ENCODE measurements around the gene NWD2. TPM values are rescaled to one million over a fixed set of nuclear protein-coding genes. Genes with fewer than 3 reads are reported as not detected.

Gene NWD2
- total and polyA plus RNA-seq, 3 donors from 2014 or later = 0.12 to 0.63 (median 0.50) TPM

DNA sequence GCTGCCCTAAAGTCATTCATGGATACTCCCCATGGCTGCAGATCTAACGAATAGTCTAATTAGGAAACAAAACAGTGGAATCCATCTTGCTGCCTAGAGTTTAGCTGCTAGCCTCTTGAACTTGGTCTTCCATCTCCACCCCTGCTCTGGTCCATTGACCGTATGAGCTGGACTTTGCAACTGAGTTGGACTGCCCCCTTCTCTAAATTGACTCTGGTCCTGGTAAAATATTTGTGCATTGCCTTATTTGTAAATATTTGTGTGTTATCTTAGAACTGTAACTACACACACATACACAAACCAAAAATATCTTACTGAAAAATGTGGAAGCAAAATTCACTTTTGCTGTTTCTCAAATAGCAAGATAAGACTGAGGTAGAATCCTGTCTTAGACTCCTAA is 181.3 kb downstream of the NWD2 start:
- 83% methylated on average over 2 of the region's 2 CpGs for WGBS, 2 donors

DNA sequence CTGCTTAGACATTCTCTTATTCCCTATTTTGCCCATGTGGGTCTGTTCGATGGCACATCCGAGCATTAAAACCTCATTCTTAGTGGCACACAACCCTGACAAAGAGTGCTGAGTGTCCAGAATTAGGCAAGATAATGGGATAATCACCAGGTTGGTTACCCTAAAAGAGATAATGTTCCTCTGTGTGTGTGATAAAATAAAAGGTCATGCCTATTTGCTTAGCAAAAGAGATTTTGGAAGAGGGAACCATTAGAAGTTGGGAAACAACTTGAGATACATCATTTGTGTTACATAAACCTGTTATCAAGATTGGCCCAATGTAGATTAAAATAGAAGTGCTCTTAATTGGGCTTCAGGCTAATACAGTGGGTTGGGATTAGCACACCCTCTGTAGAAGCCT is 182.7 kb downstream of the NWD2 start:
- no peak overlapping the region for H3K4me3 ChIP-seq
- no peak overlapping the region for H3K27ac ChIP-seq
- no peak for DNase-seq
- H3K9me3 ChIP-seq = no peaks in the 10 kb centered on the region
- H3K36me3 ChIP-seq (ENCODE audit: low read depth, missing control alignments) = no peaks in the 10 kb centered on the region
- no peaks in the 10 kb centered on the region for H3K4me1 ChIP-seq
- intact Hi-C loops (cut with DNase I; ENCODE audit: low total_unique reads) = no loop called here
- no peaks in the 10 kb centered on the region for H3K27me3 ChIP-seq
- TF ChIP-seq, protein P1, sequence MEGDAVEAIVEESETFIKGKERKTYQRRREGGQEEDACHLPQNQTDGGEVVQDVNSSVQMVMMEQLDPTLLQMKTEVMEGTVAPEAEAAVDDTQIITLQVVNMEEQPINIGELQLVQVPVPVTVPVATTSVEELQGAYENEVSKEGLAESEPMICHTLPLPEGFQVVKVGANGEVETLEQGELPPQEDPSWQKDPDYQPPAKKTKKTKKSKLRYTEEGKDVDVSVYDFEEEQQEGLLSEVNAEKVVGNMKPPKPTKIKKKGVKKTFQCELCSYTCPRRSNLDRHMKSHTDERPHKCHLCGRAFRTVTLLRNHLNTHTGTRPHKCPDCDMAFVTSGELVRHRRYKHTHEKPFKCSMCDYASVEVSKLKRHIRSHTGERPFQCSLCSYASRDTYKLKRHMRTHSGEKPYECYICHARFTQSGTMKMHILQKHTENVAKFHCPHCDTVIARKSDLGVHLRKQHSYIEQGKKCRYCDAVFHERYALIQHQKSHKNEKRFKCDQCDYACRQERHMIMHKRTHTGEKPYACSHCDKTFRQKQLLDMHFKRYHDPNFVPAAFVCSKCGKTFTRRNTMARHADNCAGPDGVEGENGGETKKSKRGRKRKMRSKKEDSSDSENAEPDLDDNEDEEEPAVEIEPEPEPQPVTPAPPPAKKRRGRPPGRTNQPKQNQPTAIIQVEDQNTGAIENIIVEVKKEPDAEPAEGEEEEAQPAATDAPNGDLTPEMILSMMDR (IDR thresholded peaks at IDR 0.05) = no peak
- TF ChIP-seq POLR2A (IDR thresholded peaks at IDR 0.05) = no peak
- WGBS, 2 donors = 98 to 100% methylated on average over 2 of the region's 2 CpGs

More for the DNA sequence above, 181.3 kb downstream of the NWD2 start:
- intact Hi-C loops (cut with DNase I; ENCODE audit: low total_unique reads) = no loop called here
- Histone ChIP-seq H3K36me3 (ENCODE audit: low read depth, missing control alignments) (no peaks in the 10 kb centered on the region), H3K27me3 (no peaks in the 10 kb centered on the region), H3K27ac (no peak overlapping the region), H3K4me1 (no peaks in the 10 kb centered on the region), H3K9me3 (no peaks in the 10 kb centered on the region), H3K4me3 (no peak overlapping the region)
- no peak for DNase-seq
- no peak for TF ChIP-seq POLR2A (IDR thresholded peaks at IDR 0.05)
- TF ChIP-seq, protein P1 (IDR thresholded peaks at IDR 0.05) = no peak

DNA sequence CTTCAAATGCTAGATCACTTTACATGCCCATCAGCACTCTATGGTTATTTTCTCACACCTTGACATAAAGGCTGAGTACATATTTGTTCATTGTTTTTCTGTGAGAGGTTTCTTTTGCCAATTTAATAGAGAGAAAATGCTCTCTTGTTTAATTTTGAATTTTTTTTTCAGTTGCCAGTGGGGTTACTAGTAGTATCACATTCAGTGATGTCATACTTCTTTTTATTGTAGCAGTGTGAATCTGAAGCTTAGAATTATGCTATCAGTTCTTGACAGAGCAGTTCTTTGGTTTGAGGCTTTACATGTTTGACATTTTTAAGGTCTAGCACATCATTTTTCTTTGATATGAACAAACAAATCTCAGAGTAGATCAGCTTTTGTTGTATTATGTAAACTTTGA is 185.4 kb downstream of the NWD2 start:
- H3K27ac ChIP-seq = no peak overlapping the region
- H3K9me3 ChIP-seq = no peaks in the 10 kb centered on the region
- no peaks in the 10 kb centered on the region for H3K27me3 ChIP-seq
- no peaks in the 10 kb centered on the region for H3K36me3 ChIP-seq (ENCODE audit: low read depth, missing control alignments)
- TF ChIP-seq, protein P1 (IDR thresholded peaks at IDR 0.05) = no peak
- no peak for TF ChIP-seq POLR2A (IDR thresholded peaks at IDR 0.05)
- H3K4me3 ChIP-seq = no peak overlapping the region
- intact Hi-C loops (cut with DNase I; ENCODE audit: low total_unique reads) = no loop called here
- H3K4me1 ChIP-seq = no peaks in the 10 kb centered on the region
- no peak for DNase-seq

DNA sequence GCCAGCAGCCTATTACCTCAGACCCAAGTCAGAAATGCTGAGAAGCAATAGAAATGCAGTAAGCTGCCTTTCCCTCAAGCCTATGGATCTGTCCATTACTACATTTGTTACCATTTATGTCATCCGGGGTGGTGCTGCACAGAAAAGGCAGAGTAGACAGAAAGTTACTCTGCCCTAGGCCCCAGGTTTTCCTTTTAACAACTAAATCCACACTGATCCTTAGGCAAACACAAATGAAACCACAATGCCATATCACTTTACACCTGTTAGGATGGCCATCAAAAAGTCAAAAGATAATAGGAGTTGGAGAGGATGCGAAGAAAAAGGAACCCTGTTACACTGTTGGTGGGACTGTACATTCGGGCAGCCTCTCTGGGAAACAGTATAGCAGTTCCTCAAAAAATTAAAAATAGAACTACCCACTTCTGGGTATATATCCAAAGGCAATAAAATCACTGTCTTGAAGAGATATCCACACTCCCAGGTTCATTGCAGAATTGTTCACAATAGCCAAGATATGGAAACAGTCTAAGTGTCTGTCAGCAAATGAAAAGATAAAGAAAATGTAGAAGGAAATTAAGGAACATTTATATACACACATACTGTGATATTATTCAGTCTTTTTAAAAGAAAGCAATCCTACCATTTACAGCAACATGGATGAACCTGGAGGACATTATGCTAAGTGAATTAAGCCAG is 186.3 kb downstream of the NWD2 start:
- no peak for DNase-seq
- TF ChIP-seq, protein P1 (IDR thresholded peaks at IDR 0.05) = no peak
- TF ChIP-seq POLR2A (IDR thresholded peaks at IDR 0.05) = no peak
- Histone ChIP-seq H3K36me3 (ENCODE audit: low read depth, missing control alignments) (no peaks in the 10 kb centered on the region), H3K27me3 (no peaks in the 10 kb centered on the region), H3K27ac (no peak overlapping the region), H3K9me3 (no peaks in the 10 kb centered on the region), H3K4me1 (no peaks in the 10 kb centered on the region), H3K4me3 (no peak overlapping the region)
- 86 to 95% methylated on average over 3 of the region's 3 CpGs for WGBS, 2 donors
- intact Hi-C loops (cut with DNase I; ENCODE audit: low total_unique reads) = no loop called here

DNA sequence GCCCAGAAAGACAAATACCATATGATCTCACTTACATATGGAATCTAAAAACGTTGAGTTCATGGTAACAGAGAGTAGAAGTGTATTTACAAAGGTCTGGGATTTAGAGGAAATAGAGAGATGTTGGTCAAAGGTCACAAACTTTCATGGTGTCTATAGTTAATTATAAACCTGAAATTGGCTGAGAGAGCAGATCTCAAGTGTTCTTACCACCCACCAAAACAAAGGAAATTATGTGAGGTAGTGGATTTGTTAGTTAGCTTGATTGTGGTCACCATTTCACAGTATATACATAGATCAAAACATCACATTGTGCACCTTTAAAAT is 186.8 kb downstream of the NWD2 start:
- Histone ChIP-seq H3K4me3 (no peak overlapping the region), H3K27ac (no peak overlapping the region), H3K4me1 (no peaks in the 10 kb centered on the region), H3K36me3 (ENCODE audit: low read depth, missing control alignments) (no peaks in the 10 kb centered on the region), H3K9me3 (no peaks in the 10 kb centered on the region), H3K27me3 (no peaks in the 10 kb centered on the region)
- TF ChIP-seq POLR2A (IDR thresholded peaks at IDR 0.05) = no peak
- TF ChIP-seq, protein P1 (IDR thresholded peaks at IDR 0.05) = no peak
- intact Hi-C loops (cut with DNase I; ENCODE audit: low total_unique reads) = no loop called here
- DNase-seq = no peak
- WGBS, 2 donors = 17 to 20% methylated on average over 1 of the region's 1 CpG

Data from testis (tissue), 3 donors.